Measurements from ENCODE around the gene RPP25. TPM values are rescaled to one million over a fixed set of nuclear protein-coding genes. Genes with fewer than 3 reads are reported as not detected.

RPP25 gene
- total and polyA plus RNA-seq, 10 of the 15 experiments (the other 5 are each of a cell fraction or from before 2014, with no cell fraction given) = 0.41 to 10.8 (median 4.7) TPM

DNA sequence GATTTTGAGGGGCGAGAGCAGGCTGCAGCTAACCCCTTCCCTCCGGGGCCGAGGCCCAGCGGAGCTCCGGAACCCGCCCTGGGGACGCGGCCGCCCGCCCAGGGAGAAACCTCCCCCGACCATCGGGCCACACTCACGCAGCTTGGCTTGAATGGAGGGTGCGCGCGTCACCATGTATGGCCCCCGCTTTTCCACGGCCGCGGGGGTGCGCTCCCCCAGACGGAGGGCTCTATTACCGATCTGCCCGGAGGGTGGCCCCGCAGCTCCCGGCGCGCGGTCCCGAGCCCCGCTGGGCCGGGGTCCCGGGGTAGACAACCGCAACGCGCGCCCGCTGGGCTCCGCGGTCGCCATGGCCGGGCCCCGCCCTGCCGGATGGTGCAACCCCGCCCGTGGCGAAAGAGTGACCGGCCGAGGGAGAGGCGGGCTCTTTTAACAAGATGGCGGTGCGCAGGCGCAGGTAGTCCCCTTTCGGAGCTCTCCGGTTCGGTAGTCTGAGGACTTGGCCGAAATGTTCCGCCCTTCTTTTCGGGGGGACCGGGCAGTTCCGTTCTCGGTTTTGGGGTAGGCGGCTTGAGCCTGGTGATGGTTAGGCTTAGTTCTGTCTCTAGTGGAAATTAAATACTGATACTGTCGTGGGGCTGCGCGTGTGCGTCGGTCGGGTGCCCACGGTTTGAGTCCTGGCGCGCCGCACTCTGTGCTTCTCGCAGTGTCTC lies 50.0 kb downstream of the RPP25 start, which contains the start of gene FAM219B (continued):
- TF ChIP-seq, protein P1, sequence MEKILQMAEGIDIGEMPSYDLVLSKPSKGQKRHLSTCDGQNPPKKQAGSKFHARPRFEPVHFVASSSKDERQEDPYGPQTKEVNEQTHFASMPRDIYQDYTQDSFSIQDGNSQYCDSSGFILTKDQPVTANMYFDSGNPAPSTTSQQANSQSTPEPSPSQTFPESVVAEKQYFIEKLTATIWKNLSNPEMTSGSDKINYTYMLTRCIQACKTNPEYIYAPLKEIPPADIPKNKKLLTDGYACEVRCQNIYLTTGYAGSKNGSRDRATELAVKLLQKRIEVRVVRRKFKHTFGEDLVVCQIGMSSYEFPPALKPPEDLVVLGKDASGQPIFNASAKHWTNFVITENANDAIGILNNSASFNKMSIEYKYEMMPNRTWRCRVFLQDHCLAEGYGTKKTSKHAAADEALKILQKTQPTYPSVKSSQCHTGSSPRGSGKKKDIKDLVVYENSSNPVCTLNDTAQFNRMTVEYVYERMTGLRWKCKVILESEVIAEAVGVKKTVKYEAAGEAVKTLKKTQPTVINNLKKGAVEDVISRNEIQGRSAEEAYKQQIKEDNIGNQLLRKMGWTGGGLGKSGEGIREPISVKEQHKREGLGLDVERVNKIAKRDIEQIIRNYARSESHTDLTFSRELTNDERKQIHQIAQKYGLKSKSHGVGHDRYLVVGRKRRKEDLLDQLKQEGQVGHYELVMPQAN (conservative IDR thresholded peaks at IDR 0.05) = peak; percentile 84
- TF ChIP-seq MTA3 (IDR thresholded peaks at IDR 0.05; ENCODE audit: borderline replicate concordance, low read length) = no peak
- TF ChIP-seq, protein P2, sequence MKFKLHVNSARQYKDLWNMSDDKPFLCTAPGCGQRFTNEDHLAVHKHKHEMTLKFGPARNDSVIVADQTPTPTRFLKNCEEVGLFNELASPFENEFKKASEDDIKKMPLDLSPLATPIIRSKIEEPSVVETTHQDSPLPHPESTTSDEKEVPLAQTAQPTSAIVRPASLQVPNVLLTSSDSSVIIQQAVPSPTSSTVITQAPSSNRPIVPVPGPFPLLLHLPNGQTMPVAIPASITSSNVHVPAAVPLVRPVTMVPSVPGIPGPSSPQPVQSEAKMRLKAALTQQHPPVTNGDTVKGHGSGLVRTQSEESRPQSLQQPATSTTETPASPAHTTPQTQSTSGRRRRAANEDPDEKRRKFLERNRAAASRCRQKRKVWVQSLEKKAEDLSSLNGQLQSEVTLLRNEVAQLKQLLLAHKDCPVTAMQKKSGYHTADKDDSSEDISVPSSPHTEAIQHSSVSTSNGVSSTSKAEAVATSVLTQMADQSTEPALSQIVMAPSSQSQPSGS (IDR thresholded peaks at IDR 0.05; ENCODE audit: low read length) = no peak
- TF ChIP-seq, protein P3, sequence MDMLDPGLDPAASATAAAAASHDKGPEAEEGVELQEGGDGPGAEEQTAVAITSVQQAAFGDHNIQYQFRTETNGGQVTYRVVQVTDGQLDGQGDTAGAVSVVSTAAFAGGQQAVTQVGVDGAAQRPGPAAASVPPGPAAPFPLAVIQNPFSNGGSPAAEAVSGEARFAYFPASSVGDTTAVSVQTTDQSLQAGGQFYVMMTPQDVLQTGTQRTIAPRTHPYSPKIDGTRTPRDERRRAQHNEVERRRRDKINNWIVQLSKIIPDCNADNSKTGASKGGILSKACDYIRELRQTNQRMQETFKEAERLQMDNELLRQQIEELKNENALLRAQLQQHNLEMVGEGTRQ (IDR thresholded peaks at IDR 0.05; ENCODE audit: borderline replicate concordance, low read depth, low read length) = no peak

DNA sequence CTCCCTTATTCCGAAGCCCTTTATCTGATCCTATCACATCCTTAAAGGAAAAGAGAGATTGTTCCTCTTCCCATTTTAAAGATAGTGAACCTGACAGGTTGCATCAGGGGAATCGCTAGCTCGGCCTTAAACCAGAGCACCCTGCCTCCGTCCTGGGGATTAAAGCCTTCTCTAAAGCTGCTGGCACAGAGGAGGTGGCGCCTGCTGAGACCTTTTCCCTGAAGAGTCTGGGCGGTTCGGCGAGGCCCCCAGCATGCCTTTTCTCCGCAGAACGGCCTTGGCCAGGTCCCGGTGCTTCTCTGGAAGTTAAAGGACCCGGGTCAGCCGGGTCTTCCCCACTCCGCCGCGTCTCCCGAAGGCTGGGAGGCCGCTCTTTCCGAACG lies 50.5 kb downstream of the RPP25 start:
- Histone ChIP-seq H3K9ac (ENCODE audit: control insufficient read depth, insufficient read depth, low read length) (peak overlapping the region; percentile 83), H4K20me1 (ENCODE audit: control insufficient read depth, insufficient read depth) (no peaks in the 10 kb centered on the region), H3K27me3 (replicated peaks in 1 of 2; ENCODE audit: control insufficient read depth in 2 of 2, insufficient read depth in 2 of 2, low read length in 1 of 2) (no peaks in the 10 kb centered on the region), H3K79me2 (ENCODE audit: control insufficient read depth, insufficient read depth, low read length) (peaks cover 15% of the 10 kb centered on the region), H2AFZ (ENCODE audit: control insufficient read depth, low read depth, low read length) (peak overlapping the region; percentile 97), H3K4me3 (peak overlapping the region; percentile 97), H3K4me2 (ENCODE audit: control insufficient read depth, insufficient read depth) (peak overlapping the region; percentile 65), H3K9me3 (replicated peaks; ENCODE audit: control insufficient read depth, insufficient read depth, low read length) (no peaks in the 10 kb centered on the region), H3K4me1 (ENCODE audit: control insufficient read depth, insufficient read depth, low read length) (peaks cover 6% of the 10 kb centered on the region), H3K36me3 (ENCODE audit: control insufficient read depth in 2 of 2, insufficient read depth in 2 of 2, low read length in 1 of 2) (peaks cover 6 to 15% of the 10 kb centered on the region in 2 experiments; a peak in 3 of 4 replicates), H3K27ac (ENCODE audit: control insufficient read depth, insufficient read depth) (peak overlapping the region; percentile 76)
- CTCF ChIA-PET = interaction anchor here (0.6 to 6.4 kb wide), 18 partner anchors 8 to 274 kb away, joined by 3 to 32 read pairs (median 4); no protein-coding TSS in a partner anchor
- POLR2A ChIA-PET = interaction anchor here (0.5 to 1.7 kb wide), 17 partner anchors 9 to 545 kb away, joined by 3 to 9 read pairs (median 4); partner anchors contain the start of gene SIN3A
- no peak for FAIRE-seq
- intact Hi-C loops (cut with micrococcal nuclease; ENCODE audit: unreplicated experiment) (no loop called here), in situ Hi-C loops (cut with MboI) (no loop called here)
- no peak for DNase-seq (ENCODE audit: low read depth, low spot score)
- RAD21 ChIA-PET (ENCODE audit: unreplicated experiment) = interaction anchor here (0.9 to 3.5 kb wide), 12 partner anchors 9 to 272 kb away, joined by 3 to 26 read pairs (median 6); partner anchors contain the start of gene ULK3
- SMC1A ChIA-PET (ENCODE audit: uncharacterized antibody, unreplicated experiment) = interaction anchor here (1.0 to 2.5 kb wide), 9 partner anchors 17 to 126 kb away, joined by 3 to 14 read pairs (median 4); partner anchors contain the start of gene MPI
- no peak for TF ChIP-seq SUZ12 (IDR thresholded peaks at IDR 0.05; ENCODE audit: unreplicated experiment)
- peak; percentile 11; the same call in 1 of the 2 replicates for TF ChIP-seq NBN (IDR thresholded peaks at IDR 0.05)
- no peak for TF ChIP-seq ETV6 (conservative IDR thresholded peaks at IDR 0.05 in 1 of 2, IDR thresholded peaks at IDR 0.05 in 1 of 2; ENCODE audit: borderline replicate concordance in 1 of 2, low read depth in 1 of 2)
- BruUV-seq (replicated peaks) = no TSS peak
- 0% methylated on average over 20 of the region's 20 CpGs for WGBS (ENCODE audit: insufficient coverage, insufficient replicate concordance, low lambda C conversion rate, missing lambda C conversion rate)
- peak; percentile 54 for ATAC-seq

All from GM12878 (cell line).